ENCODE data around the gene MROH9.

MROH9 gene

GRCh38 chr1:171014880-171015279 is 79.5 kb downstream of the MROH9 start:
- DNase-seq (ENCODE audit: insufficient read length, low spot score) (no peak), FAIRE-seq (no peak)
- TF ChIP-seq POLR2A (IDR thresholded peaks at IDR 0.05; ENCODE audit: low read depth, low read length): no peak

GRCh38 chr1:171017426-171017825 is 82.1 kb downstream of the MROH9 start:
- TF ChIP-seq POLR2A (IDR thresholded peaks at IDR 0.05; ENCODE audit: low read depth, low read length): no peak
- FAIRE-seq: no peak
- DNase-seq (ENCODE audit: insufficient read length, low spot score): no peak

- no peak for FAIRE-seq
- no peak for DNase-seq (ENCODE audit: insufficient read length, low spot score)
- TF ChIP-seq POLR2A (IDR thresholded peaks at IDR 0.05; ENCODE audit: low read depth, low read length): no peak
These were observed 84.6 kb downstream of the MROH9 start for GRCh38 chr1:171019971-171020370.

- FAIRE-seq: no peak
- DNase-seq (ENCODE audit: insufficient read length, low spot score): no peak
- no peak for TF ChIP-seq POLR2A (IDR thresholded peaks at IDR 0.05; ENCODE audit: low read depth, low read length)
These were observed 97.7 kb downstream of the MROH9 start for GRCh38 chr1:171032822-171033702.

- no peak for TF ChIP-seq POLR2A (IDR thresholded peaks at IDR 0.05; ENCODE audit: low read depth, low read length)
- DNase-seq (ENCODE audit: insufficient read length, low spot score): no peak
- no peak for FAIRE-seq
These were observed 102.3 kb downstream of the MROH9 start for GRCh38 chr1:171037626-171038025.

- DNase-seq (ENCODE audit: insufficient read length, low spot score): no peak
- no peak for FAIRE-seq
- no peak for TF ChIP-seq POLR2A (IDR thresholded peaks at IDR 0.05; ENCODE audit: low read depth, low read length)
These were observed 103.0 kb downstream of the MROH9 start for GRCh38 chr1:171038284-171038683.

- TF ChIP-seq POLR2A (IDR thresholded peaks at IDR 0.05; ENCODE audit: low read depth, low read length): no peak
- FAIRE-seq: no peak
- no peak for DNase-seq (ENCODE audit: insufficient read length, low spot score)
These were observed 112.7 kb downstream of the MROH9 start for GRCh38 chr1:171048014-171048413.

- no peak for TF ChIP-seq POLR2A (IDR thresholded peaks at IDR 0.05; ENCODE audit: low read depth, low read length)
- FAIRE-seq: no peak
- no peak for DNase-seq (ENCODE audit: insufficient read length, low spot score)
These were observed 117.6 kb downstream of the MROH9 start for GRCh38 chr1:171052977-171053376.

GRCh38 chr1:171055966-171056643 is 120.8 kb downstream of the MROH9 start:
- DNase-seq (ENCODE audit: insufficient read length, low spot score) (no peak), FAIRE-seq (no peak)
- TF ChIP-seq POLR2A (IDR thresholded peaks at IDR 0.05; ENCODE audit: low read depth, low read length): no peak

- TF ChIP-seq POLR2A (IDR thresholded peaks at IDR 0.05; ENCODE audit: low read depth, low read length): no peak
- DNase-seq (ENCODE audit: insufficient read length, low spot score) (no peak), FAIRE-seq (no peak)
These were observed 126.2 kb downstream of the MROH9 start for GRCh38 chr1:171061425-171062143.

- no peak for TF ChIP-seq POLR2A (IDR thresholded peaks at IDR 0.05; ENCODE audit: low read depth, low read length)
- FAIRE-seq (no peak), DNase-seq (ENCODE audit: insufficient read length, low spot score) (no peak)
These were observed 127.6 kb downstream of the MROH9 start for GRCh38 chr1:171062902-171063301.

GRCh38 chr1:171075041-171075440 is 139.7 kb downstream of the MROH9 start:
- no peak for DNase-seq (ENCODE audit: insufficient read length, low spot score)
- no peak for FAIRE-seq
- TF ChIP-seq POLR2A (IDR thresholded peaks at IDR 0.05; ENCODE audit: low read depth, low read length): no peak

- no peak for DNase-seq (ENCODE audit: insufficient read length, low spot score)
- no peak for TF ChIP-seq POLR2A (IDR thresholded peaks at IDR 0.05; ENCODE audit: low read depth, low read length)
- no peak for FAIRE-seq
These were observed 146.0 kb downstream of the MROH9 start for GRCh38 chr1:171081314-171081753.

GRCh38 chr1:171081763-171082201 is 146.4 kb downstream of the MROH9 start:
- no peak for DNase-seq (ENCODE audit: insufficient read length, low spot score)
- no peak for TF ChIP-seq POLR2A (IDR thresholded peaks at IDR 0.05; ENCODE audit: low read depth, low read length)
- FAIRE-seq: no peak
